Measurements from ENCODE around the gene GPX7. TPM values are rescaled to one million over a fixed set of nuclear protein-coding genes. Genes with fewer than 3 reads are reported as not detected.

GPX7 gene
- total RNA-seq, 4 donors from 2014 or later: 4.8 to 9.1 (median 9.0) TPM

- no peak overlapping the region for H3K4me3 ChIP-seq (ENCODE audit: low read depth, poor library complexity, severe bottlenecking)
- no peak for DNase-seq (ENCODE audit: low spot score in 2 of 2)
- 90 to 92% methylated on average over 5 of the region's 5 CpGs for WGBS, 2 donors
- intact Hi-C loops (cut with DNase I; ENCODE audit: low total_unique reads): no loop called here
- no peak for TF ChIP-seq POLR2A (IDR thresholded peaks at IDR 0.05)
- TF ChIP-seq CTCF (IDR thresholded peaks at IDR 0.05): no peak
These were observed 9.4 kb upstream of the GPX7 start for GRCh38 chr1:52592637-52593323.

- WGBS, 2 donors: 95 to 97% methylated on average over 1 of the region's 1 CpG
- TF ChIP-seq POLR2A (IDR thresholded peaks at IDR 0.05) (no peak), CTCF (IDR thresholded peaks at IDR 0.05) (no peak)
- DNase-seq (ENCODE audit: low spot score in 2 of 2): no peak
- no peak overlapping the region for H3K4me3 ChIP-seq (ENCODE audit: low read depth, poor library complexity, severe bottlenecking)
- intact Hi-C loops (cut with DNase I; ENCODE audit: low total_unique reads): no loop called here
These were observed 8.7 kb upstream of the GPX7 start for GRCh38 chr1:52593495-52593894.

- TF ChIP-seq POLR2A (IDR thresholded peaks at IDR 0.05) (no peak), CTCF (IDR thresholded peaks at IDR 0.05) (no peak)
- DNase-seq (ENCODE audit: low spot score in 2 of 2): no peak
- intact Hi-C loops (cut with DNase I; ENCODE audit: low total_unique reads): no loop called here
- 37 to 44% methylated on average over 3 of the region's 3 CpGs for WGBS, 2 donors
- H3K4me3 ChIP-seq (ENCODE audit: low read depth, poor library complexity, severe bottlenecking): no peak overlapping the region
These were observed 7.1 kb upstream of the GPX7 start for GRCh38 chr1:52595061-52595460.

GRCh38 chr1:52597912-52598311 lies 4.3 kb upstream of the GPX7 start:
- intact Hi-C loops (cut with DNase I; ENCODE audit: low total_unique reads): no loop called here
- H3K4me3 ChIP-seq (ENCODE audit: low read depth, poor library complexity, severe bottlenecking): no peak overlapping the region
- TF ChIP-seq CTCF (IDR thresholded peaks at IDR 0.05) (no peak), POLR2A (IDR thresholded peaks at IDR 0.05) (no peak)
- DNase-seq (ENCODE audit: low spot score in 2 of 2): no peak
- 42 to 64% methylated on average over 2 of the region's 2 CpGs for WGBS, 2 donors

- no peak for TF ChIP-seq CTCF (IDR thresholded peaks at IDR 0.05)
- TF ChIP-seq POLR2A (IDR thresholded peaks at IDR 0.05): no peak
- intact Hi-C loops (cut with DNase I; ENCODE audit: low total_unique reads): no loop called here
- 97% methylated on average over 7 of the region's 7 CpGs for WGBS, 2 donors
These were observed 3.4 kb upstream of the GPX7 start for GRCh38 chr1:52598729-52599128.

GRCh38 chr1:52599236-52599635 lies 2.9 kb upstream of the GPX7 start:
- DNase-seq (ENCODE audit: low spot score in 2 of 2): no peak
- intact Hi-C loops (cut with DNase I; ENCODE audit: low total_unique reads): no loop called here
- 91 to 94% methylated on average over 7 of the region's 7 CpGs for WGBS, 2 donors
- no peak overlapping the region for H3K4me3 ChIP-seq (ENCODE audit: low read depth, poor library complexity, severe bottlenecking)
- TF ChIP-seq CTCF (IDR thresholded peaks at IDR 0.05) (no peak), POLR2A (IDR thresholded peaks at IDR 0.05) (no peak)

More at GRCh38 chr1:52598729-52599128, 3.4 kb upstream of the GPX7 start:
- H3K4me3 ChIP-seq (ENCODE audit: low read depth, poor library complexity, severe bottlenecking): no peak overlapping the region
- no peak for DNase-seq (ENCODE audit: low spot score in 2 of 2)
